SK-N-SH (cell line): ENCODE results near the gene AQP1. TPM values are rescaled to one million over a fixed set of nuclear protein-coding genes. Genes with fewer than 3 reads are reported as not detected.

ENCODE experiments used
- CTCF ChIA-PET: fragments of 300-600, 350-600 bp; formaldehyde crosslinking; extraction: SDS; loops from one replicate; lab custom pipeline; 2021; lab: Yijun Ruan, JAX
- POLR2A ChIA-PET: fragments of 350-600 bp; sonication (Branson Sonifier 250); formaldehyde crosslinking; extraction: SDS; loops from one replicate; lab custom pipeline; 2020; ENCODE audit warnings: antibody characterized with exemption, inconsistent platforms; lab: Yijun Ruan, JAX
- DNase-seq: peaks from one replicate; pipeline ENCODE4 v3.0.0; 2012
- H2AFZ ChIP-seq: fragments of 200-600 bp; sonication (generic); 2 replicates; pipeline ENCODE4 v1.8.1; 2016; ENCODE audit warnings: antibody characterized with exemption, mild to moderate bottlenecking, low read depth
- H3F3A ChIP-seq: fragments of 200-600 bp; sonication (generic); replicated peaks from 2 replicates; pipeline ENCODE3; 2016; ENCODE audit warnings: antibody characterized with exemption, mild to moderate bottlenecking; ENCODE audit not compliant: insufficient read depth
- H3K27ac ChIP-seq, 2 experiments: fragments of 200-500 bp in 1 of 2; fragments of 200-600 bp in 1 of 2; sonication (Bioruptor generic) in 1 of 2; sonication (generic), shearing (Covaris generic) in 1 of 2; 2 replicates each; pipeline versions ENCODE4 v1.5.1 to v1.6.1; 2014 to 2016; ENCODE audit warnings: low read depth in 2 of 2, inconsistent platforms in 1 of 2, low read length in 1 of 2, mild to moderate bottlenecking in 1 of 2, mixed read lengths in 1 of 2
- H3K27me3 ChIP-seq: fragments of 200-600 bp; sonication (generic), shearing (Covaris generic); 2 replicates; pipeline ENCODE4 v1.6.1; 2016; ENCODE audit warnings: mixed run types; ENCODE audit not compliant: insufficient read depth
- H3K36me3 ChIP-seq, 2 experiments: fragments of 200-500 bp in 1 of 2; fragments of 200-600 bp in 1 of 2; sonication (Bioruptor generic) in 1 of 2; sonication (generic) in 1 of 2; replicated peaks in 1 of 2; 2 replicates each; pipeline versions ENCODE3 to v1.5.1; 2014 to 2016; ENCODE audit warnings: low read length in 1 of 2, mild to moderate bottlenecking in 1 of 2; ENCODE audit not compliant: insufficient read depth in 2 of 2, control insufficient read depth in 1 of 2
- H3K4me1 ChIP-seq, 2 experiments: fragments of 200-500 bp in 1 of 2; fragments of 200-600 bp in 1 of 2; sonication (Bioruptor generic) in 1 of 2; sonication (generic), shearing (Covaris generic) in 1 of 2; 2 replicates each; pipeline versions ENCODE4 v1.5.1 to v1.6.1; 2014 to 2016; ENCODE audit warnings: low read depth in 1 of 2, low read length in 1 of 2, mixed run types in 1 of 2; ENCODE audit not compliant: insufficient read depth in 2 of 2, control insufficient read depth in 1 of 2
- H3K4me2 ChIP-seq: fragments of 200-600 bp; sonication (generic), shearing (Covaris generic); 2 replicates; pipeline ENCODE4 v1.6.1; 2017; ENCODE audit warnings: mixed run types
- H3K4me3 ChIP-seq, 2 experiments: fragments of 200-500 bp in 1 of 2; fragments of 200-600 bp in 1 of 2; sonication (Bioruptor generic) in 1 of 2; sonication (generic), shearing (Covaris generic) in 1 of 2; 2 replicates each; pipeline versions ENCODE4 v1.5.1 to v1.8.1; 2014 to 2016; ENCODE audit warnings: low read depth in 2 of 2, inconsistent platforms in 1 of 2, low read length in 1 of 2, mild to moderate bottlenecking in 1 of 2, mixed read lengths in 1 of 2, moderate library complexity in 1 of 2
- H3K79me2 ChIP-seq: fragments of 200-600 bp; sonication (generic); 2 replicates; pipeline ENCODE4 v1.8.1; 2017; ENCODE audit warnings: mild to moderate bottlenecking; ENCODE audit not compliant: insufficient read depth
- H3K9ac ChIP-seq: fragments of 200-600 bp; sonication (generic); 2 replicates; pipeline ENCODE4 v1.6.1; 2017; ENCODE audit warnings: mixed run types
- H3K9me2 ChIP-seq: fragments of 200-600 bp; sonication (generic); 2 replicates; pipeline ENCODE4 v1.6.1; 2017; ENCODE audit warnings: mixed run types
- H3K9me3 ChIP-seq: fragments of 200-600 bp; sonication (generic); 2 replicates; pipeline ENCODE4 v1.6.1; 2017; ENCODE audit warnings: mixed run types, mild to moderate bottlenecking, moderate library complexity
- H4K20me1 ChIP-seq: fragments of 200-600 bp; sonication (generic); 2 replicates; pipeline ENCODE4 v1.6.1; 2017; ENCODE audit warnings: mild to moderate bottlenecking, mixed run types; ENCODE audit not compliant: insufficient read depth
- ELF1 ChIP-seq: IDR thresholded peaks from 2 replicates; pipeline ENCODE4 v1.4.0; 2012
- EP300 ChIP-seq, 2 experiments: IDR thresholded peaks; 2 replicates each; pipeline versions ENCODE4 v1.4.0 to v1.6.1; 2012; ENCODE audit warnings: borderline replicate concordance in 1 of 2, low read depth in 1 of 2, low read length in 1 of 2
- FOSL2 ChIP-seq: IDR thresholded peaks from 2 replicates; pipeline ENCODE4 v1.4.0; 2012; ENCODE audit warnings: low read depth, mild to moderate bottlenecking, moderate library complexity, borderline replicate concordance
- GABPA ChIP-seq: IDR thresholded peaks from 2 replicates; pipeline ENCODE4 v1.4.0; 2012; ENCODE audit warnings: low read depth, mild to moderate bottlenecking
- MEF2A ChIP-seq: IDR thresholded peaks from 2 replicates; pipeline ENCODE4 v1.4.0; 2012; ENCODE audit warnings: low read depth, borderline replicate concordance
- MXI1 ChIP-seq: IDR thresholded peaks from 2 replicates; pipeline ENCODE4 v1.6.1; 2012; ENCODE audit warnings: mild to moderate bottlenecking, low read depth, low read length, improper control_type of control experiment
- NFIC ChIP-seq: IDR thresholded peaks from 2 replicates; pipeline ENCODE4 v1.4.0; 2012; ENCODE audit warnings: borderline replicate concordance
- NRF1 ChIP-seq: IDR thresholded peaks from 2 replicates; pipeline ENCODE4 v1.6.1; 2012; ENCODE audit warnings: low read depth, mild to moderate bottlenecking, low read length
- RFX5 ChIP-seq: IDR thresholded peaks from 2 replicates; pipeline ENCODE4 v1.6.1; 2012; ENCODE audit warnings: mild to moderate bottlenecking, improper control_type of control experiment, low read length
- RXRA ChIP-seq: IDR thresholded peaks from 2 replicates; pipeline ENCODE4 v1.4.0; 2012; ENCODE audit warnings: low read depth, mild to moderate bottlenecking, borderline replicate concordance
- SIN3A ChIP-seq: IDR thresholded peaks from 2 replicates; pipeline ENCODE4 v1.6.1; 2012; ENCODE audit warnings: low read depth, mild to moderate bottlenecking, low read length, moderate library complexity, borderline replicate concordance
- SMC3 ChIP-seq: IDR thresholded peaks from 2 replicates; pipeline ENCODE4 v1.6.1; 2012; ENCODE audit warnings: low read depth, low read length, improper control_type of control experiment
- TAF1 ChIP-seq: IDR thresholded peaks from 2 replicates; pipeline ENCODE4 v1.6.1; 2012; ENCODE audit warnings: low read depth, mild to moderate bottlenecking, low read length, moderate library complexity, borderline replicate concordance
- TCF12 ChIP-seq: IDR thresholded peaks from 2 replicates; pipeline ENCODE4 v1.4.0; 2012
- YY1 ChIP-seq: IDR thresholded peaks from 2 replicates; pipeline ENCODE4 v1.4.0; 2012; ENCODE audit warnings: low read depth, mild to moderate bottlenecking
- WGBS: methylation state at CpG from one replicate; pipeline ENCODE4 v1.1.6; 2017; ENCODE audit warnings: low lambda C conversion rate; 5-methylcytosine and 5-hydroxymethylcytosine counted together
- polyA plus RNA-seq, 3 experiments: library from polyadenylated mRNA; depleted of rRNA; stranded (reverse); fragments of >200 nt; gene quantifications; 2 replicates each; pipeline ENCODE4 v1.2.3, GENCODE V29; 2012
- TF ChIP-seq, protein P1 (sequence below): IDR thresholded peaks from 2 replicates; pipeline ENCODE4 v1.4.0; 2012; ENCODE audit warnings: low read depth, borderline replicate concordance
- TF ChIP-seq, protein P2 (sequence below): fragments of 200-600 bp; sonication (generic); IDR thresholded peaks from 2 replicates; pipeline ENCODE4 v1.6.1; 2017; ENCODE audit warnings: antibody characterized with exemption, mild to moderate bottlenecking, moderate library complexity
- TF ChIP-seq, protein P3 (sequence below): IDR thresholded peaks from 2 replicates; pipeline ENCODE4 v1.4.0; 2012; ENCODE audit warnings: low read depth
- TF ChIP-seq, protein P4 (sequence below): IDR thresholded peaks from 2 replicates; pipeline ENCODE4 v1.6.1; 2012; ENCODE audit warnings: mild to moderate bottlenecking, low read depth, low read length, moderate library complexity
- TF ChIP-seq, protein P5 (sequence below): IDR thresholded peaks from 2 replicates; pipeline ENCODE4 v1.4.0; 2012; ENCODE audit warnings: low read depth, borderline replicate concordance

Gene AQP1
- polyA plus RNA-seq, 1 of the 3 experiments (the other 2 are of a cell fraction) = 1.7 TPM

DNA sequence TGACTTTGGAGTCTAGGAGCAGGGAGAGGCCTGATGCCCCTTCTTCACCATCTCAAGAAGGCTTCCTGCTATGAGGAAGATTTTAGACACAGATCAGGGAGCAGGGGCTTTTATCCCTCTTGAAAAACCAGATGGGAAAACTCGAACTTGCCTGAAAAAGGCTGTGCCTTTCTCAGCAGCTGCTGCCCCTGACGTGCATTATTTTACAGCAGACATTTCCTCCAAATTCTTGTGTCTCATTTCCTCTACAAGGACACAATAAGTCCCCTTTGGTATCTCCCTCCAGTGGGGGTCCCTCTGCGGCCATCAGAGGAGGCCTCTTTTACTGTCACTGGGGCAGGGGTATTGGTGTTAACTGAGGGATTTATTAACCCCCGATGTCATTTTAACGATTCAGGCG is 38.0 kb upstream of the AQP1 start:
- ChIA-PET POLR2A (no interaction called here), CTCF (interaction anchor here (1.0 to 1.6 kb wide), 2 partner anchors 65 to 133 kb away, joined by 3 to 7 read pairs; no protein-coding TSS in a partner anchor)
- Histone ChIP-seq H3K9me2 (no peaks in the 10 kb centered on the region), H3K4me1 (peaks cover 18 to 23% of the 10 kb centered on the region in 2 experiments; a peak in 3 of 4 replicates), H4K20me1 (no peaks in the 10 kb centered on the region), H3K36me3 (peaks cover 0 to 10% of the 10 kb centered on the region in 2 experiments), H3K4me2 (no peak overlapping the region), H3K4me3 (no peak overlapping the region), H3K9ac (no peak overlapping the region), H3F3A (peaks cover 7% of the 10 kb centered on the region), H3K27me3 (no peaks in the 10 kb centered on the region), H3K79me2 (no peaks in the 10 kb centered on the region), H2AFZ (no peak overlapping the region), H3K9me3 (no peaks in the 10 kb centered on the region), H3K27ac (no peak overlapping the region)
- no peak for DNase-seq
- WGBS = 93% methylated on average over 6 of the region's 6 CpGs
- TF ChIP-seq ELF1 (no peak), FOSL2 (no peak), EP300 (IDR thresholded peaks at IDR 0.05; ENCODE audit: borderline replicate concordance in 1 of 2, low read depth in 1 of 2, low read length in 1 of 2) (no peak), MXI1 (no peak), GABPA (no peak), TAF1 (no peak), RXRA (no peak)
- TF ChIP-seq, protein P1, sequence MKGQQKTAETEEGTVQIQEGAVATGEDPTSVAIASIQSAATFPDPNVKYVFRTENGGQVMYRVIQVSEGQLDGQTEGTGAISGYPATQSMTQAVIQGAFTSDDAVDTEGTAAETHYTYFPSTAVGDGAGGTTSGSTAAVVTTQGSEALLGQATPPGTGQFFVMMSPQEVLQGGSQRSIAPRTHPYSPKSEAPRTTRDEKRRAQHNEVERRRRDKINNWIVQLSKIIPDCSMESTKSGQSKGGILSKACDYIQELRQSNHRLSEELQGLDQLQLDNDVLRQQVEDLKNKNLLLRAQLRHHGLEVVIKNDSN = no peak
- TF ChIP-seq, protein P2, sequence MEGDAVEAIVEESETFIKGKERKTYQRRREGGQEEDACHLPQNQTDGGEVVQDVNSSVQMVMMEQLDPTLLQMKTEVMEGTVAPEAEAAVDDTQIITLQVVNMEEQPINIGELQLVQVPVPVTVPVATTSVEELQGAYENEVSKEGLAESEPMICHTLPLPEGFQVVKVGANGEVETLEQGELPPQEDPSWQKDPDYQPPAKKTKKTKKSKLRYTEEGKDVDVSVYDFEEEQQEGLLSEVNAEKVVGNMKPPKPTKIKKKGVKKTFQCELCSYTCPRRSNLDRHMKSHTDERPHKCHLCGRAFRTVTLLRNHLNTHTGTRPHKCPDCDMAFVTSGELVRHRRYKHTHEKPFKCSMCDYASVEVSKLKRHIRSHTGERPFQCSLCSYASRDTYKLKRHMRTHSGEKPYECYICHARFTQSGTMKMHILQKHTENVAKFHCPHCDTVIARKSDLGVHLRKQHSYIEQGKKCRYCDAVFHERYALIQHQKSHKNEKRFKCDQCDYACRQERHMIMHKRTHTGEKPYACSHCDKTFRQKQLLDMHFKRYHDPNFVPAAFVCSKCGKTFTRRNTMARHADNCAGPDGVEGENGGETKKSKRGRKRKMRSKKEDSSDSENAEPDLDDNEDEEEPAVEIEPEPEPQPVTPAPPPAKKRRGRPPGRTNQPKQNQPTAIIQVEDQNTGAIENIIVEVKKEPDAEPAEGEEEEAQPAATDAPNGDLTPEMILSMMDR = no peak

DNA sequence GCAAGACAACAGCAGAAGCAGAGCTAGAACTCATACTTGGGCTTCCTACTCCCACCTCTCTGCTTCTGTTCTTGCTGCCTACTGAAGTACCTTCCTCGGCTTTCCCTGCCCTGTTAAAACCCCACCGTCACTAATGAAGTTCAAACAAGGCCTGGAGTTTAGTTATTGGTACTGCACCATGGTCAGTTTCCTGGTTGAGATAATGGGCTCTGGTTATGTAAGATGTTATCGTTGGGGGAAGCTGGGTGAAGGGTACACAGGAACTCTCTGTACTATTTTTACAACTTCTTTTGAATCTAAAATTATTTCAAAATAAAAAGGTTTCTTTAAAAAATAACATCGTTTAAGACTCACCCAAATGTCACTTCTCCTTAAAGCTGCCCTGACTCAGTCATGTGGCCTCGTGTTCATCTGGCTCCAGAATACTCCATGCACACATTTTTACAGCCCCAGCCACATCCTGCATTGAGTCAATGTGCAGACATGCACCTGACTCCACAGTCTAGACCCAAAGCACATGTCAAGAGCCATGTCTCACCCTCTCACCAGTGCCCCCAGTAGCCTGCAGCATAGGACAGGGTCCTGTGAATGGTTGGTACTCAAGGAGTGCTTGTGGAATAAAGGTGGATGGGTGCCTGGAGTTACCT is 36.9 kb upstream of the AQP1 start:
- peaks cover 0 to 10% of the 10 kb centered on the region in 2 experiments for H3K36me3 ChIP-seq
- no peak for TF ChIP-seq RFX5
- TF ChIP-seq, protein P3, sequence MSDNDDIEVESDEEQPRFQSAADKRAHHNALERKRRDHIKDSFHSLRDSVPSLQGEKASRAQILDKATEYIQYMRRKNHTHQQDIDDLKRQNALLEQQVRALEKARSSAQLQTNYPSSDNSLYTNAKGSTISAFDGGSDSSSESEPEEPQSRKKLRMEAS = no peak
- no peak for TF ChIP-seq NRF1
- TF ChIP-seq SMC3 = no peak
- TF ChIP-seq, protein P4, sequence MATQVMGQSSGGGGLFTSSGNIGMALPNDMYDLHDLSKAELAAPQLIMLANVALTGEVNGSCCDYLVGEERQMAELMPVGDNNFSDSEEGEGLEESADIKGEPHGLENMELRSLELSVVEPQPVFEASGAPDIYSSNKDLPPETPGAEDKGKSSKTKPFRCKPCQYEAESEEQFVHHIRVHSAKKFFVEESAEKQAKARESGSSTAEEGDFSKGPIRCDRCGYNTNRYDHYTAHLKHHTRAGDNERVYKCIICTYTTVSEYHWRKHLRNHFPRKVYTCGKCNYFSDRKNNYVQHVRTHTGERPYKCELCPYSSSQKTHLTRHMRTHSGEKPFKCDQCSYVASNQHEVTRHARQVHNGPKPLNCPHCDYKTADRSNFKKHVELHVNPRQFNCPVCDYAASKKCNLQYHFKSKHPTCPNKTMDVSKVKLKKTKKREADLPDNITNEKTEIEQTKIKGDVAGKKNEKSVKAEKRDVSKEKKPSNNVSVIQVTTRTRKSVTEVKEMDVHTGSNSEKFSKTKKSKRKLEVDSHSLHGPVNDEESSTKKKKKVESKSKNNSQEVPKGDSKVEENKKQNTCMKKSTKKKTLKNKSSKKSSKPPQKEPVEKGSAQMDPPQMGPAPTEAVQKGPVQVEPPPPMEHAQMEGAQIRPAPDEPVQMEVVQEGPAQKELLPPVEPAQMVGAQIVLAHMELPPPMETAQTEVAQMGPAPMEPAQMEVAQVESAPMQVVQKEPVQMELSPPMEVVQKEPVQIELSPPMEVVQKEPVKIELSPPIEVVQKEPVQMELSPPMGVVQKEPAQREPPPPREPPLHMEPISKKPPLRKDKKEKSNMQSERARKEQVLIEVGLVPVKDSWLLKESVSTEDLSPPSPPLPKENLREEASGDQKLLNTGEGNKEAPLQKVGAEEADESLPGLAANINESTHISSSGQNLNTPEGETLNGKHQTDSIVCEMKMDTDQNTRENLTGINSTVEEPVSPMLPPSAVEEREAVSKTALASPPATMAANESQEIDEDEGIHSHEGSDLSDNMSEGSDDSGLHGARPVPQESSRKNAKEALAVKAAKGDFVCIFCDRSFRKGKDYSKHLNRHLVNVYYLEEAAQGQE = no peak
- TF ChIP-seq TAF1 = no peak
- TF ChIP-seq SIN3A = no peak
- TF ChIP-seq, protein P5, sequence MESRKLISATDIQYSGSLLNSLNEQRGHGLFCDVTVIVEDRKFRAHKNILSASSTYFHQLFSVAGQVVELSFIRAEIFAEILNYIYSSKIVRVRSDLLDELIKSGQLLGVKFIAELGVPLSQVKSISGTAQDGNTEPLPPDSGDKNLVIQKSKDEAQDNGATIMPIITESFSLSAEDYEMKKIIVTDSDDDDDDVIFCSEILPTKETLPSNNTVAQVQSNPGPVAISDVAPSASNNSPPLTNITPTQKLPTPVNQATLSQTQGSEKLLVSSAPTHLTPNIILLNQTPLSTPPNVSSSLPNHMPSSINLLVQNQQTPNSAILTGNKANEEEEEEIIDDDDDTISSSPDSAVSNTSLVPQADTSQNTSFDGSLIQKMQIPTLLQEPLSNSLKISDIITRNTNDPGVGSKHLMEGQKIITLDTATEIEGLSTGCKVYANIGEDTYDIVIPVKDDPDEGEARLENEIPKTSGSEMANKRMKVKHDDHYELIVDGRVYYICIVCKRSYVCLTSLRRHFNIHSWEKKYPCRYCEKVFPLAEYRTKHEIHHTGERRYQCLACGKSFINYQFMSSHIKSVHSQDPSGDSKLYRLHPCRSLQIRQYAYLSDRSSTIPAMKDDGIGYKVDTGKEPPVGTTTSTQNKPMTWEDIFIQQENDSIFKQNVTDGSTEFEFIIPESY = no peak
- no peak for TF ChIP-seq GABPA
- no peak for TF ChIP-seq YY1
- TF ChIP-seq TCF12 = no peak
- TF ChIP-seq MEF2A = no peak
- no peak for TF ChIP-seq NFIC

More for the DNA sequence above, 36.9 kb upstream of the AQP1 start:
- H3K9ac ChIP-seq = no peak overlapping the region
- no peak overlapping the region for H2AFZ ChIP-seq
- H3K4me3 ChIP-seq = no peak overlapping the region
- CTCF ChIA-PET = interaction anchor here (4.2 kb wide), 1 partner anchor 64 kb away, joined by 17 read pairs; no protein-coding TSS in a partner anchor
- no peaks in the 10 kb centered on the region for H3K9me2 ChIP-seq
- DNase-seq = no peak
- H4K20me1 ChIP-seq = no peaks in the 10 kb centered on the region
- WGBS = 87% methylated on average over 5 of the region's 5 CpGs
- peaks cover 4% of the 10 kb centered on the region for H3F3A ChIP-seq
- no peaks in the 10 kb centered on the region for H3K79me2 ChIP-seq
- H3K9me3 ChIP-seq = no peaks in the 10 kb centered on the region
- peaks cover 9 to 12% of the 10 kb centered on the region in 2 experiments; a peak in 2 of 4 replicates for H3K4me1 ChIP-seq
- no peaks in the 10 kb centered on the region for H3K27me3 ChIP-seq
- no peak overlapping the region for H3K4me2 ChIP-seq
- no peak overlapping the region for H3K27ac ChIP-seq
- POLR2A ChIA-PET = no interaction called here
